GM19099 (cell line): ENCODE measurements around the gene ECT2.

Experiments
- POLR2A ChIP-seq: IDR thresholded peaks from 3 replicates; pipeline ENCODE4 v1.6.1; 2011; ENCODE audit warnings: low read depth; ENCODE audit not compliant: insufficient read length; ENCODE audit errors: extremely low read depth

ECT2 gene

GRCh38 chr3:172787019-172787418 is 36.5 kb downstream of the ECT2 start:
- no peak for TF ChIP-seq POLR2A

- TF ChIP-seq POLR2A: no peak
Observed at GRCh38 chr3:172787746-172788145, 37.2 kb downstream of the ECT2 start.

- TF ChIP-seq POLR2A: no peak
Observed at GRCh38 chr3:172799246-172799645, 48.7 kb downstream of the ECT2 start.

GRCh38 chr3:172800156-172800555 is 49.6 kb downstream of the ECT2 start:
- TF ChIP-seq POLR2A: no peak

GRCh38 chr3:172803489-172803888 is 53.0 kb downstream of the ECT2 start:
- no peak for TF ChIP-seq POLR2A

GRCh38 chr3:172804323-172804722 is 53.8 kb downstream of the ECT2 start:
- TF ChIP-seq POLR2A: no peak

- no peak for TF ChIP-seq POLR2A
Observed at GRCh38 chr3:172808969-172809546, 58.5 kb downstream of the ECT2 start.

- TF ChIP-seq POLR2A: no peak
Observed at GRCh38 chr3:172811099-172811498, 60.6 kb downstream of the ECT2 start.

GRCh38 chr3:172813462-172813861 is 62.9 kb downstream of the ECT2 start:
- no peak for TF ChIP-seq POLR2A

- TF ChIP-seq POLR2A: no peak
Observed at GRCh38 chr3:172814738-172815137, 64.2 kb downstream of the ECT2 start.

GRCh38 chr3:172815857-172816256 is 65.3 kb downstream of the ECT2 start:
- no peak for TF ChIP-seq POLR2A

- TF ChIP-seq POLR2A: no peak
Observed at GRCh38 chr3:172816281-172816680, 65.8 kb downstream of the ECT2 start.

- TF ChIP-seq POLR2A: no peak
Observed at GRCh38 chr3:172816968-172817367, 66.4 kb downstream of the ECT2 start.

GRCh38 chr3:172820492-172820891 is 70.0 kb downstream of the ECT2 start:
- TF ChIP-seq POLR2A: no peak

GRCh38 chr3:172824229-172824628 is 73.7 kb downstream of the ECT2 start:
- no peak for TF ChIP-seq POLR2A

- TF ChIP-seq POLR2A: no peak
Observed at GRCh38 chr3:172832983-172833382, 82.5 kb downstream of the ECT2 start.

- TF ChIP-seq POLR2A: no peak
Observed at GRCh38 chr3:172836390-172836997, 86.0 kb downstream of the ECT2 start.

- TF ChIP-seq POLR2A: no peak
Observed at GRCh38 chr3:172839679-172840078, 89.2 kb downstream of the ECT2 start.

GRCh38 chr3:172840463-172840862 is 89.9 kb downstream of the ECT2 start:
- no peak for TF ChIP-seq POLR2A
